ENCODE results near the gene SEZ6. TPM values are rescaled to one million over a fixed set of nuclear protein-coding genes. Genes with fewer than 3 reads are reported as not detected.

SEZ6 gene
- total RNA-seq, 1 experiment from 2014 or later, result not detected

- Mint-ChIP-seq H3K9me3 (ENCODE audit: unreplicated experiment) (no peaks in the 10 kb centered on the region), H3K27ac (ENCODE audit: low read depth, unreplicated experiment) (no peak overlapping the region), H3K27me3 (ENCODE audit: insufficient read depth, unreplicated experiment) (peaks cover 16% of the 10 kb centered on the region), H3K36me3 (ENCODE audit: insufficient read depth, unreplicated experiment) (no peaks in the 10 kb centered on the region), H3K4me3 (ENCODE audit: unreplicated experiment) (no peak overlapping the region), H3K4me1 (ENCODE audit: insufficient read depth, unreplicated experiment) (no peaks in the 10 kb centered on the region)
- DNase-seq (ENCODE audit: unreplicated experiment), result no peak
- no peak for TF ChIP-seq CTCF (IDR thresholded peaks at IDR 0.05; ENCODE audit: unreplicated experiment)
- ChIA-PET POLR2A (no interaction called here), CTCF (interaction anchor here (0.7 kb wide), 1 partner anchor 14 kb away, joined by 3 read pairs; no protein-coding TSS in a partner anchor)
- no TSS peak for BruUV-seq (replicated peaks)
- intact Hi-C loops (cut with micrococcal nuclease), result no loop called here
Measured at GRCh38 chr17:28977659-28978355, 28.0 kb downstream of the SEZ6 start.

- CTCF ChIA-PET, result interaction anchor here (1.3 kb wide), 1 partner anchor 12 kb away, joined by 4 read pairs; no protein-coding TSS in a partner anchor
- H3K4me1 Mint-ChIP-seq (ENCODE audit: insufficient read depth, unreplicated experiment), result no peaks in the 10 kb centered on the region
- POLR2A ChIA-PET, result no interaction called here
- TF ChIP-seq CTCF (IDR thresholded peaks at IDR 0.05; ENCODE audit: unreplicated experiment), result no peak
- no peak overlapping the region for H3K4me3 Mint-ChIP-seq (ENCODE audit: unreplicated experiment)
- intact Hi-C loops (cut with micrococcal nuclease), result no loop called here
- DNase-seq (ENCODE audit: unreplicated experiment), result no peak
- no peak overlapping the region for H3K27ac Mint-ChIP-seq (ENCODE audit: low read depth, unreplicated experiment)
- peaks cover 37% of the 10 kb centered on the region for H3K27me3 Mint-ChIP-seq (ENCODE audit: insufficient read depth, unreplicated experiment)
- H3K9me3 Mint-ChIP-seq (ENCODE audit: unreplicated experiment), result no peaks in the 10 kb centered on the region
- H3K36me3 Mint-ChIP-seq (ENCODE audit: insufficient read depth, unreplicated experiment), result no peaks in the 10 kb centered on the region
- no TSS peak for BruUV-seq (replicated peaks)
Measured at GRCh38 chr17:28975646-28976045, 30.2 kb downstream of the SEZ6 start.

DNA sequence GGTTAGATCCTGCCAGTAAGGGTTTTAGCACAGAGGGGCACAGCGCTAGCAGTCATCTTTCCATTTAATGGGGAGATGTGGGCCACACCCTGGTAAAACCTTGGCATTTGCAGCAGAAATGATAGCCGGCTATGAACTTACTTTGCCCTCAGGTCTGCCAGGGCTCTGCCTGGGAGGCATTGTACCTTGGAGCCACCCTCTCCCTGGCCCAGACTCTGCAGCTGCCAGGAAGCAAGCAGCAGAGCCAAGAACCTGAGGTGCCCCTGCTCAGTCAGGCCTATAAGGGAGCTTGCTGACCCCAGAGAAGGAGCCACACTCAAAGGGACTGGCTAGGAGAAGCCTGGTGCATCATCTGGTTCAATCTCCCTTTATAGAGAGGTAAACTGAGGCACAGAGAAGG is 30.8 kb downstream of the SEZ6 start:
- no TSS peak for BruUV-seq (replicated peaks)
- H3K36me3 Mint-ChIP-seq (ENCODE audit: insufficient read depth, unreplicated experiment), result no peaks in the 10 kb centered on the region
- intact Hi-C loops (cut with micrococcal nuclease), result no loop called here
- H3K27ac Mint-ChIP-seq (ENCODE audit: low read depth, unreplicated experiment), result no peak overlapping the region
- DNase-seq (ENCODE audit: unreplicated experiment), result no peak
- no peak overlapping the region for H3K4me3 Mint-ChIP-seq (ENCODE audit: unreplicated experiment)
- H3K4me1 Mint-ChIP-seq (ENCODE audit: insufficient read depth, unreplicated experiment), result no peaks in the 10 kb centered on the region
- POLR2A ChIA-PET, result no interaction called here
- CTCF ChIA-PET, result interaction anchor here (0.6 to 1.3 kb wide), 2 partner anchors 11 to 168 kb away, joined by 3 to 4 read pairs; no protein-coding TSS in a partner anchor
- peaks cover 42% of the 10 kb centered on the region for H3K27me3 Mint-ChIP-seq (ENCODE audit: insufficient read depth, unreplicated experiment)
- no peaks in the 10 kb centered on the region for H3K9me3 Mint-ChIP-seq (ENCODE audit: unreplicated experiment)
- no peak for TF ChIP-seq CTCF (IDR thresholded peaks at IDR 0.05; ENCODE audit: unreplicated experiment)

DNA sequence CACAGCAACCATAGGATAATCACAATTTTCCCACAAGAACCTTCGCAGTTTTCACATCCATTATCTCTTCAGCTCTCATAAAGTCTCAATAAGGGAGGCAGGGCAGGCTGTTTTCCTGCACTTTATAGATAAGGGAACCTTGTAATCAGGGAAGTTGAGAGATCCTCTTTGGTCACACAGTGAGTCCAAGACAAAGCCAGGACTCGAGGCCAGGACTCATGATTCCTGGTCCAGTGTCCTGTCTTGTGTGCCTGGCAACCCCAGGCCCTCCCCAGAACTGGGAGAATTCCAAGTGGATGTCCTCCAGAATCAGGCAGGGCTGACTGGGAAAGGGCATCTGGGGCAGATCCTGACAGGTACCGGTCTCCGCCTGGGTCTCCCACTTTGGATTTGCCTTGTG is 31.4 kb downstream of the SEZ6 start:
- H3K27me3 Mint-ChIP-seq (ENCODE audit: insufficient read depth, unreplicated experiment), result peaks cover 42% of the 10 kb centered on the region
- ChIA-PET POLR2A (no interaction called here), CTCF (interaction anchor here (0.6 to 2.7 kb wide), 4 partner anchors 10 to 169 kb away, joined by 3 to 21 read pairs (median 8); no protein-coding TSS in a partner anchor)
- H3K36me3 Mint-ChIP-seq (ENCODE audit: insufficient read depth, unreplicated experiment), result no peaks in the 10 kb centered on the region
- BruUV-seq (replicated peaks), result no TSS peak
- H3K4me3 Mint-ChIP-seq (ENCODE audit: unreplicated experiment), result no peak overlapping the region
- H3K27ac Mint-ChIP-seq (ENCODE audit: low read depth, unreplicated experiment), result no peak overlapping the region
- no peaks in the 10 kb centered on the region for H3K4me1 Mint-ChIP-seq (ENCODE audit: insufficient read depth, unreplicated experiment)
- intact Hi-C loops (cut with micrococcal nuclease), result no loop called here
- no peak for DNase-seq (ENCODE audit: unreplicated experiment)
- no peak for TF ChIP-seq CTCF (IDR thresholded peaks at IDR 0.05; ENCODE audit: unreplicated experiment)
- no peaks in the 10 kb centered on the region for H3K9me3 Mint-ChIP-seq (ENCODE audit: unreplicated experiment)
